Measurements from ENCODE around the gene FZD4. TPM values are rescaled to one million over a fixed set of nuclear protein-coding genes. Genes with fewer than 3 reads are reported as not detected.

Gene FZD4
- total RNA-seq, 1 donor from 2014 or later: 26.5 TPM

DNA sequence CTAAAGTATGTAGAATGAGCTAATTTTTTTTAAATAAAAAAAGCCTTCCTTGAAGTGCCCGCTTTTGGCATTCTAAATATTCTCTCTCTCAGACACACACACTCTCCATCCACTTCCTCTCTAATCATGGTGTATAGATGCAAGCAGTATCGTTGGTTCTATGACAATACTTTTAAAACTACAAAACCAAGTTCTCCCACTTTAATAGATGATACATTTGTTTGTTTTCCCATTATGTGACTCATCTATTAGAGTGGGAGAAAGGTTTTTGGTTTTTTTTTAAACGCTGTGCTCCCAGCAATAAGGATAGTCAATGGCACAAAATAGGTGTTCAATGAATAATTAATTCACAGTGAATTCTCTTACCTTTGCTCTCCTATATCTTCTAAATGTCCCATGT is 44.6 kb downstream of the FZD4 start:
- intact Hi-C loops (cut with micrococcal nuclease): no loop called here
- Histone ChIP-seq H3K4me3 (no peak overlapping the region), H3K27me3 (ENCODE audit: low read depth) (no peaks in the 10 kb centered on the region), H3K4me1 (peaks cover 7% of the 10 kb centered on the region), H3K9me3 (replicated peaks) (peaks cover 8% of the 10 kb centered on the region), H3K27ac (replicated peaks) (no peak overlapping the region), H3K36me3 (no peaks in the 10 kb centered on the region)
- no peak for DNase-seq
- TF ChIP-seq, protein P1, sequence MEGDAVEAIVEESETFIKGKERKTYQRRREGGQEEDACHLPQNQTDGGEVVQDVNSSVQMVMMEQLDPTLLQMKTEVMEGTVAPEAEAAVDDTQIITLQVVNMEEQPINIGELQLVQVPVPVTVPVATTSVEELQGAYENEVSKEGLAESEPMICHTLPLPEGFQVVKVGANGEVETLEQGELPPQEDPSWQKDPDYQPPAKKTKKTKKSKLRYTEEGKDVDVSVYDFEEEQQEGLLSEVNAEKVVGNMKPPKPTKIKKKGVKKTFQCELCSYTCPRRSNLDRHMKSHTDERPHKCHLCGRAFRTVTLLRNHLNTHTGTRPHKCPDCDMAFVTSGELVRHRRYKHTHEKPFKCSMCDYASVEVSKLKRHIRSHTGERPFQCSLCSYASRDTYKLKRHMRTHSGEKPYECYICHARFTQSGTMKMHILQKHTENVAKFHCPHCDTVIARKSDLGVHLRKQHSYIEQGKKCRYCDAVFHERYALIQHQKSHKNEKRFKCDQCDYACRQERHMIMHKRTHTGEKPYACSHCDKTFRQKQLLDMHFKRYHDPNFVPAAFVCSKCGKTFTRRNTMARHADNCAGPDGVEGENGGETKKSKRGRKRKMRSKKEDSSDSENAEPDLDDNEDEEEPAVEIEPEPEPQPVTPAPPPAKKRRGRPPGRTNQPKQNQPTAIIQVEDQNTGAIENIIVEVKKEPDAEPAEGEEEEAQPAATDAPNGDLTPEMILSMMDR (IDR thresholded peaks at IDR 0.05; ENCODE audit: borderline replicate concordance): no peak

DNA sequence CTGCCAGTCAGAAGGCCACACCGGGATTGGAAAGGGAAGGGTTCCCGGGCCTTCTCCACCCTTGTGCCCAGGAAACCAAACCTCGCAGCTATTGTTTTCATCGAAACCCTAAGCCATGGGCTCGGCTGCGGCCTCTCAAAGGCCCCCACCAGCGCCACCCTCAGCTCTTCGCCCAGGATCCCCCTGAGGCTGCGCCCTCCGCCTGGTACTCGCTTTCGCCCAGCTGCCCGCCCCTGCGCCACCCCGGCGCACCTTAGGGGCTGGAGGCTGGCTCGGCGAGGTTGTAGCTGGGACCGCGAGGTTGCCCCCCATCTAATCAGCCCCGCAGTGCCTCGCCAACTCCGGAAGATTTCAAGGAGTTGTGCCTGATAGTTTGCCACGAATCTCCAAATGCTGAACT is 49.0 kb downstream of the FZD4 start:
- no peak for DNase-seq
- H3K27ac ChIP-seq (replicated peaks): no peak overlapping the region

DNA sequence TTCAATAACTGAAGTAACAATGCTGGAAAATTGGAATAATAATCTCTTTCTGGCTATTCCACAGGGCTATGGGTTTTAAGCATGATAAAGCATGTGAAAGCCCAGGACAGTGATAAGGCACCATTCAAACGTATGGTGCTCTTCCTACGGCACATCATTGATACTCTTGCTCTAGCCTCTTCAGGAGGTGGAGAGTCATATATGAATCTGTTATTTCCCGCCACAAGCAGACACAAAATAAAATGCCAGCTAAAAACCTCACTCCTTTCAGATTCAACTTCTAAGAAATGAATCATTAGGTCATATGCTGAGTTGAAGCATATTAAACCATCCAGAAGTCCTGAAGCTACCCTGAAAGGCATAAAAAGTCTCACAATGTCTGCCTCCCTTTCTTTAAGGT is 49.9 kb downstream of the FZD4 start:
- no peaks in the 10 kb centered on the region for H3K36me3 ChIP-seq
- intact Hi-C loops (cut with micrococcal nuclease): no loop called here
- H3K9me3 ChIP-seq (replicated peaks): no peaks in the 10 kb centered on the region
- no peaks in the 10 kb centered on the region for H3K4me1 ChIP-seq
- H3K4me3 ChIP-seq: no peak overlapping the region
- no peak for DNase-seq
- H3K27ac ChIP-seq (replicated peaks): no peak overlapping the region
- H3K27me3 ChIP-seq (ENCODE audit: low read depth): no peaks in the 10 kb centered on the region
- TF ChIP-seq, protein P1 (IDR thresholded peaks at IDR 0.05; ENCODE audit: borderline replicate concordance): no peak

More for the DNA sequence above, 49.0 kb downstream of the FZD4 start:
- TF ChIP-seq, protein P1 (IDR thresholded peaks at IDR 0.05; ENCODE audit: borderline replicate concordance): no peak
- Histone ChIP-seq H3K36me3 (no peaks in the 10 kb centered on the region), H3K4me3 (no peak overlapping the region), H3K9me3 (replicated peaks) (no peaks in the 10 kb centered on the region), H3K27me3 (ENCODE audit: low read depth) (no peaks in the 10 kb centered on the region), H3K4me1 (no peaks in the 10 kb centered on the region)
- intact Hi-C loops (cut with micrococcal nuclease): no loop called here

DNA sequence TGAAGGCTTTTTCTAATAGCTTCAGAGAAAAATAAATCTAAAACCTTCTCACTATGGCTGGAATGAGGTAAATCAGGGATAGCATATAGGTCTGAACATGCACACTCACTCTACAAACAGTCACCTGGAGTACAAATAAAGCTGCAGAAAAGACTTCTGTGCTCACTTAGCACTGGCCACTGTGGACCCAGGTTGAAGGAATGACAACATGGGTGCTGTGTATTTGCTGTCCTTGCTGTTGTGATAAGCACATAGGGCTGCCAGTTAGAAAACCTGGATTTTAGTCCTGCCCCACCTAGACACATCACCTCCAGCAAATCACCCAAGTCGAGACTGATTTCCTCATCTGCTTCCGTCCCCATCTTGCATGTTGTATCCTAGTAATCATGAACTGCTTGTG is 51.2 kb downstream of the FZD4 start:
- intact Hi-C loops (cut with micrococcal nuclease): no loop called here
- Histone ChIP-seq H3K4me1 (no peaks in the 10 kb centered on the region), H3K4me3 (no peak overlapping the region), H3K36me3 (no peaks in the 10 kb centered on the region), H3K27ac (replicated peaks) (no peak overlapping the region), H3K9me3 (replicated peaks) (no peaks in the 10 kb centered on the region), H3K27me3 (ENCODE audit: low read depth) (no peaks in the 10 kb centered on the region)
- TF ChIP-seq, protein P1 (IDR thresholded peaks at IDR 0.05; ENCODE audit: borderline replicate concordance): no peak
- no peak for DNase-seq

DNA sequence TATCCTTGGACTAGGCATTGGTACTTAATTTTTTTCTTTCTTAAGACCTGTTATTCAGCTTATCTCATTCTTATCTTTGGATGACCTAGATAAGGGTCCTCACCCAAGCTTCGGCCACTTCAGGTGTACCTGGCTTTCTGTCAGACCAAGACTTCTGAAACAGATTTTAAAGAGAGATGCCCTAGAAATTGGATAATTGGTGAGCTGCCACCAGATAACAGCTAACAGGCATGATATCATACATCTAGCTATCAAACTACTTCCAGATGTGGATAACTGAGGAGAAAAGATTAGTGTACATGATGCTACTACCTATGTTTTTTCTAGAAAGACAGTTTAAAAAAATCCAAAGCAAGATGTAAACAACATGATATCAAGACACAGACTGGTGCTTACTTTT is 52.9 kb downstream of the FZD4 start:
- no peak for DNase-seq
- Histone ChIP-seq H3K4me1 (no peaks in the 10 kb centered on the region), H3K9me3 (replicated peaks) (no peaks in the 10 kb centered on the region), H3K27me3 (ENCODE audit: low read depth) (no peaks in the 10 kb centered on the region), H3K27ac (replicated peaks) (no peak overlapping the region), H3K4me3 (no peak overlapping the region), H3K36me3 (no peaks in the 10 kb centered on the region)
- TF ChIP-seq, protein P1 (IDR thresholded peaks at IDR 0.05; ENCODE audit: borderline replicate concordance): no peak
- intact Hi-C loops (cut with micrococcal nuclease): no loop called here

DNA sequence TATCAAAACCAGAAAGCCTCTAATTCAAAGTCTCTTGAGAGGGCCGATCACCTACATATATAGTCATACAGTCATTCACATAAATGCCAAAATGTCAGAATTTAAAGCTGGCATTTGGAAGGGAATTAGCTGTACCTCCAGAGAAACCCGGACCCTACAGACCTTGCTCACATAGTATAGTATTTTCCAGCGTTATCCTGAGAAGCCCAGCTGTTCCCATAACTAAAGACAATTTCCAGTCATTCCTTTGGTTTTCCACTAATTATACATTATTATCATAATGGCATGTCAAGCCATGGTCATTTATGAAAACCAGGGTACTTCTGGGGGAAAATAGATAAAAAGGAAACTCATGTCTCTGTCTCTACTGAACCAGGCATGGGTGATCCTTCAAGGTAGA is 53.6 kb downstream of the FZD4 start:
- no peaks in the 10 kb centered on the region for H3K27me3 ChIP-seq (ENCODE audit: low read depth)
- no peaks in the 10 kb centered on the region for H3K9me3 ChIP-seq (replicated peaks)
- H3K27ac ChIP-seq (replicated peaks): no peak overlapping the region
- intact Hi-C loops (cut with micrococcal nuclease): no loop called here
- H3K4me3 ChIP-seq: no peak overlapping the region
- peaks cover 6% of the 10 kb centered on the region for H3K4me1 ChIP-seq
- no peaks in the 10 kb centered on the region for H3K36me3 ChIP-seq
- TF ChIP-seq, protein P1 (IDR thresholded peaks at IDR 0.05; ENCODE audit: borderline replicate concordance): no peak
- no peak for DNase-seq

Measured in left ventricle myocardium inferior (tissue), 1 donor.